ENCODE measurements around the gene DPEP3.
A peak's percentile ranks its signal among the peaks of the same experiment; 100 is the strongest.

The DPEP3 gene

DNA sequence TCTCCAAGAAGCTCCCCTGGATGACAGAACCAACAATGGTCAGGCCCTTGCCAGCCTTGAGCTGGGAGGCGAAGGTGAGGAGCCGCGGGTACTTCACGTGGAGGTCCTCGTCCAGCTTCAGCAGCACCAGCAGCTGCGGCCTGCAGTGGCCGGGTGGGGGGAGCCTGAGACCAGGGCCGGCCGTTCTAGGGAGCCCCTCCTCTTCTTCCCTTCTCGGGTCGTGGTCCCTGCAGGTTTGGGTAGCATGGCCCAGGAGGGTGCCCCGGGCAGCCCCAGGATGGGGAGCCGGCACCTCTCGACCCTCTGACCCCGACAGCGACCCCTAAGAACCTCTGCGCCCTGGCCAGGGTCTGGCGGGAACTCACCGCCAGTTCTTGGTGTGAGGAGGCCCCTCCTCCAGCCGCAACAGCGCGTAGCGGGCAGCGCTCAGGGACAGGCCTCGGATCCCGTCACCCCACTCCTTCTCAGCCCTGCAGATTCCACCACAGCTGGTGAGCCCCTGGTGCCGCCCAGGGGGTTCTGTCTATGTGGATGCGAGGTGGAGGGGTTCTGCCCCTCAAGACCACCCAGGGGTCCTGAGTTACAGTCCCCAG is 33.2 kb downstream of the DPEP3 start:
- Histone ChIP-seq H3K9me3 (ENCODE audit: low read length) (no peaks in the 10 kb centered on the region), H3K36me3 (ENCODE audit: insufficient read depth, low read length) (peaks cover 85% of the 10 kb centered on the region)

DNA sequence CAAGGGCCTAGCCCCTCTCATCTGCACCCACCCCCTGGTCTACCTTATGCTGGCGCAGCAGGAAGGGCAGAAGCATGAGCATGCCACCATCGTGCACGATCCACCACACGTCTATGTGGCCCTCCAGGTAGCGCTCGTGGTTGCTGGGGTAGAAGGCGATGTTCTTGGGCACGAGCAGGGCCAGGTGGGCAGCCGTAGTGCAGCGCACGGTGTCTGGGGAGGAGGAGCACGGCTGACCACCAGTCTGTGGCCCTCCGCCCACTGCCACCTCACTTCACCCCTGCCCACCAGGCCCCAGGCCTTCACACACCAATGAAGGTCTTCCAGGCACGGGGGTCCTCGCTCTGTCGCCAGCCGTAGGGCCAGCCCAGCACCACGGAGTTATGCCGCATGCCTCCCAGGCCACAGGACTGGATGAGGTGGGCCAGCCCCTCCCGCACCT is 34.1 kb downstream of the DPEP3 start:
- Histone ChIP-seq H3K27ac (ENCODE audit: low read depth, low read length) (no peak overlapping the region), H3K9me3 (ENCODE audit: low read length) (no peaks in the 10 kb centered on the region), H3K9ac (ENCODE audit: low read length) (no peak overlapping the region), H3K4me1 (ENCODE audit: insufficient read depth, low read length) (peaks cover 33% of the 10 kb centered on the region), H3K4me3 (ENCODE audit: low read depth in 1 of 2, low read length in 2 of 2) (no peak overlapping the region), H3K27me3 (ENCODE audit: control insufficient read depth in 1 of 2, insufficient read depth in 2 of 2, low read length in 2 of 2) (no peaks in the 10 kb centered on the region), H3K36me3 (ENCODE audit: insufficient read depth, low read length) (peaks cover 75% of the 10 kb centered on the region)

More for the DNA sequence above, 33.2 kb downstream of the DPEP3 start:
- no peak overlapping the region for H3K9ac ChIP-seq (ENCODE audit: low read length)
- H3K4me3 ChIP-seq (ENCODE audit: low read depth in 1 of 2, low read length in 2 of 2) = no peak overlapping the region
- no peak overlapping the region for H3K27ac ChIP-seq (ENCODE audit: low read depth, low read length)
- no peaks in the 10 kb centered on the region for H3K27me3 ChIP-seq (ENCODE audit: control insufficient read depth in 1 of 2, insufficient read depth in 2 of 2, low read length in 2 of 2)
- peaks cover 42% of the 10 kb centered on the region for H3K4me1 ChIP-seq (ENCODE audit: insufficient read depth, low read length)

DNA sequence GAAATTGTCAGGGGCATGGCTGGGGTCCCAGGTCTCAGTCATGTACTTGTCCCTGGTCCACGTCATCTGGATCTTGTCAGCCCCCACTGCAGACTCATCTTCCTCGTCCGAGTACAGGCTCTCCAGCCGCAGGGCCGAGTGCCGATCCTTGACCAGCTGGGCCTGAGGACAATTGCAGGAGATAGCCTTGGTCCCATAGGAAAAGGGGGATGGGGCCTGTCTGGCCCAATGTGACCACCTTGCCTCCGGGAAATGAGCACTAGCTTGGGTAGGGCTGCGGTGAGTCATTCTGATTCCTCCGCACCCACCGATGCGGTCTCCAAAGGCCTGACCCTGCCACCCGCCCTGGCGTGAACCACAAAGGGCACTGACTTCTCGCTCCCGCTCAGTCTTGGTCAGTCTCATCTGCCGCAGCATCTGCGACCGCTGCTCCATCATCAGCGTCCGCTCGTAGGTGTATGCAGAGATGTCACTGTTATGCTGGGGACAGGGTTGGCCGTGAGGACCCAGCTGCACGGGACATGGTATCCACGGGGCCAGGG is 34.8 kb downstream of the DPEP3 start:
- Histone ChIP-seq H3K9ac (ENCODE audit: low read length) (no peak overlapping the region), H3K27ac (ENCODE audit: low read depth, low read length) (no peak overlapping the region), H3K4me3 (ENCODE audit: low read depth in 1 of 2, low read length in 2 of 2) (no peak overlapping the region), H3K4me1 (ENCODE audit: insufficient read depth, low read length) (peaks cover 31% of the 10 kb centered on the region), H3K9me3 (ENCODE audit: low read length) (no peaks in the 10 kb centered on the region), H3K27me3 (ENCODE audit: control insufficient read depth in 1 of 2, insufficient read depth in 2 of 2, low read length in 2 of 2) (no peaks in the 10 kb centered on the region), H3K36me3 (ENCODE audit: insufficient read depth, low read length) (peaks cover 69% of the 10 kb centered on the region)

DNA sequence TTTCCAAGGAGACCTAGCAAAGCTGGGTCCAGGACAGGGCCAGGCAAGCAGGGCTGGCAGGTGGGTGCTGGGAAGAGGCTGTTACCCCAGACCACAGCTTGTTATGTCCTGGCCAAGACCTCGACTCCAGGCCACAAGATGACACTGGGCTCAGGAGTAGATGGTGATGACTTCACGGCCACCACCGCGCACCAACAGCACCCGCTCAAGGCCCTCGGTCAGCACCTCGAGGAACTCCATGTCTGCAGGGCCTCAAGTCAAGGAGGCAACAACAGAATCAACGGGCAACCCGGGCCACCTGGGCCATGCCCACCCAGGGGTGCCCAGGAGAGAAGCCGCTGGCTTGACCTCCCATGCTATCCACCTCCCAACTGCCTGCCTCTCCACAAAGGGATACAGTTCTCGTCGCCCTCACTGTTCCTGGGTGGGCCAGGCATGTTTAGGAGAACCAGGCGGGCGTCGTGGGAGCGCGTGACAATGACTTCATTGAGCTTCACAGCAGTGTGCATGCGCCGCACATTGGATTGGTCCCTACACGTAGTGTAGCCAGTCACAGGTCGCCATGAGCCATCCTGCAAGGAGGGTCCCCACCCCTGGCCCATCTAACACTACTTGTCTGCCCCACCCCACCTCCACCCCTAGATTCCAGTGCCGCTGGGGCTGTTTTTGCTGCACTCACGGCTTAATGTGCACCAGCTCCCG is 35.5 kb downstream of the DPEP3 start:
- Histone ChIP-seq H3K4me1 (ENCODE audit: insufficient read depth, low read length) (peaks cover 31% of the 10 kb centered on the region), H3K27me3 (ENCODE audit: control insufficient read depth in 1 of 2, insufficient read depth in 2 of 2, low read length in 2 of 2) (no peaks in the 10 kb centered on the region), H3K36me3 (ENCODE audit: insufficient read depth, low read length) (peaks cover 68% of the 10 kb centered on the region), H3K9ac (ENCODE audit: low read length) (peak overlapping the region; percentile 53), H3K4me3 (ENCODE audit: low read depth in 1 of 2, low read length in 2 of 2) (no peak overlapping the region), H3K27ac (ENCODE audit: low read depth, low read length) (peak overlapping the region; percentile 79), H3K9me3 (ENCODE audit: low read length) (no peaks in the 10 kb centered on the region)

DNA sequence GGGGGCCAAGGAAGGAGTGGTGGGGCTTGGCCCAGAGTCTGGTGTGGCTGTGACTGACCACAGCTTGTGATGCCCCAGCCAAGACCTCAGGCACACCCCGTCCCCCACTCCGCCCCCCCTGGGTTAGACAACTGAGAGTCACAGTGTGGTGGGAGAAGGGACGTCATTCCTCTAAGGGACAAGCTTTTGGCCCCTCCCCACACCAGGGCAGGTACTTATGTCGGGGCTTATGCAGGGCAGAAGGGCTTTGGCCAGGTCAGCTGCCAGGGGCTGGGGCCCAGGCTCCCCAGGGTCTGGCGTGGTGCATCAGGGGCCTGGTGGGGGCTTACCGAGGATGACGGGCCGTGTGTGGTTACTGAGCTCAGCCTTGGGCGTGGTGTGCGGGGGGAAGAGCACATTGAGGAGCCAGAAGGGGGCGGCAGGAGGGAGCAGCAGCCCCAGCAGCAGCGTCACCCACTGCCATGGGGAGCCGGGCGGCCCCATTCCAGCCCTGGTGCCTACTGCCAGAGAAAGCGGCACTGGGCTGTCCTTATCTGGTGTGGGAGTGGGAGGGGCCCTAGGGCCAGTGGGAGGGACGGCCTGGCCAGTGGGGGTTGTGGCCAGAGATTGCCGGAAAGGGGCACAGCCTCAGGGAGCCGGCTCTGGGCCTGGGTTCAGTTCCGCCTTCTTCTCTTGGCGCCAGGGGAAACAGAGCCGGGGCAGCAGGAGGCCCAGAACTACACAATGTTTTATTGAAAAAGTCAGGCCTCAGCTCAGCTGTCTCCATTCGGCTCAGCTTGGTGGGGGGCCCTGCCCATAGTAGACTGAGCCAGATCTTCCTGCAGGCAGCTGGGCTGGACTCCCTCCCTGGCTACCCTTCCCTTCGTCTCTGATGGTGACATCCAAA is 36.4 kb downstream of the DPEP3 start, which contains the start of gene LCAT:
Gene LCAT, minus strand, starts transcription at position 502 of the 886 bp plus-strand sequence. Its CDS starts 19 bp downstream, at position 483.
- peaks cover 31% of the 10 kb centered on the region for H3K4me1 ChIP-seq (ENCODE audit: insufficient read depth, low read length)

DNA sequence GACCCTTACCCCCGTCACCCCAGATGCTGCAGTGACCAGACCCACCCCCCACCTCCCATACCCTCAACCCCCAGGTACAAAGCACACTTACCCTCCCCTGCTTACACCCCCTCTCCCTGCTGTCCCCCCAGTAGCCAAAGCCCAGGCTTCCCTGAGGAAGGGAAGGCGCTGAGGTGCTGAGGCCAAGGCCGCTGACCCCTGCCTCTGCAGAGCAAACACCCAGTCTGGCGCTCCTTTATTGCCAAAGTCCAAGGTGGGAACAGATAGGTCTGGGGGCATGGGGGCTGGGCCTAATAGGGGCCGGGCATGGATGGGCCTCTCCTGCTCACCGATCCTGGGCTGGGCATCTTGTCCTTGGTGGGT is 37.1 kb downstream of the DPEP3 start:
- peak overlapping the region; percentile 79 for H3K27ac ChIP-seq (ENCODE audit: low read depth, low read length)
- H3K9me3 ChIP-seq (ENCODE audit: low read length) = no peaks in the 10 kb centered on the region
- peak overlapping the region; percentile 53 for H3K9ac ChIP-seq (ENCODE audit: low read length)
- H3K4me3 ChIP-seq (ENCODE audit: low read depth in 1 of 2, low read length in 2 of 2) = peak overlapping the region in 1 of 2 donors; percentile 4
- H3K27me3 ChIP-seq (ENCODE audit: control insufficient read depth in 1 of 2, insufficient read depth in 2 of 2, low read length in 2 of 2) = no peaks in the 10 kb centered on the region
- H3K4me1 ChIP-seq (ENCODE audit: insufficient read depth, low read length) = peaks cover 31% of the 10 kb centered on the region
- peaks cover 64% of the 10 kb centered on the region for H3K36me3 ChIP-seq (ENCODE audit: insufficient read depth, low read length)

More for the DNA sequence above, 36.4 kb downstream of the DPEP3 start, which contains the start of gene LCAT:
- no peaks in the 10 kb centered on the region for H3K9me3 ChIP-seq (ENCODE audit: low read length)
- peak within 1 kb of the TSS; percentile 79 for H3K27ac ChIP-seq (ENCODE audit: low read depth, low read length)
- no peaks in the 10 kb centered on the region for H3K27me3 ChIP-seq (ENCODE audit: control insufficient read depth in 1 of 2, insufficient read depth in 2 of 2, low read length in 2 of 2)
- H3K4me3 ChIP-seq (ENCODE audit: low read depth in 1 of 2, low read length in 2 of 2) = peak within 1 kb of the TSS in 1 of 2 donors; percentile 4
- H3K9ac ChIP-seq (ENCODE audit: low read length) = peak within 1 kb of the TSS; percentile 53
- peaks cover 69% of the 10 kb centered on the region for H3K36me3 ChIP-seq (ENCODE audit: insufficient read depth, low read length)

DNA sequence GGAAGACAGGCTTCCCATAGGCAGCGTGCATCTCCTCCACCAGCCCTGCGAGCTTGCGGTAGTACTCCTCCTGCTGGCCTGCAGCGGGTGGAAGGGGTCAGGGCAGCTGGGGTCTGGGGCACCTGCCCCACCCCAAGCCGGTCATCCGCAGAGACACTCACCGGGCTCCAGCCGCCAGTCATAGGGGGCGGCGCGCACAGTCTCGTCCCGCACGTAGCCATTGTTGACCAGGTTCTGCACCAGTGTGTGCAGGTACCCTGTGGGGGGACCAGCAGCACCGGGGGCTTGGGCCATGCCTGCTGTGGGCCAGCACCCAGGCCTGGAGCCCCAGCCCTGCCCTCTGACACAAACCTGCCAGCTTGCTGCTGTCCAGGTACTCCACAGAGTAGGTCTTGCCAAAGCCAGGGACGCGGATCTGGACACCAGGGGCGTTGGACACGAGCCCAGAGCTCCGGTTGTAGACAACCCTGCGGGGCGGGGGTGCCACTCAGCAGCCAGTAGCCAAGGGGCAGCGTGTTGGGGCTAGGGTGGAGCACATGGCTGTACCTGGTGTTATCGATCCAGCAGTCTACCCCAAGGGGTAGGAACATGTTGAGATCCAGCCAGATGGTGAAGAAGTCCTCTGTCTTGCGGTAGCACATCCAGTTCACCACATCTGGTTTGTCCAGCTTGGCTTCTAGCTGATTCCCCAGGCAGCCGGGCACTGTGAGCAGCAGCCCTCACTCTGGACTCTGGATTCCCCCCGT is 37.6 kb downstream of the DPEP3 start:
- H3K9ac ChIP-seq (ENCODE audit: low read length) = no peak overlapping the region
- no peak overlapping the region for H3K4me3 ChIP-seq (ENCODE audit: low read depth in 1 of 2, low read length in 2 of 2)
- H3K9me3 ChIP-seq (ENCODE audit: low read length) = no peaks in the 10 kb centered on the region
- H3K27ac ChIP-seq (ENCODE audit: low read depth, low read length) = peak overlapping the region; percentile 79
- peaks cover 31% of the 10 kb centered on the region for H3K4me1 ChIP-seq (ENCODE audit: insufficient read depth, low read length)
- peaks cover 58% of the 10 kb centered on the region for H3K36me3 ChIP-seq (ENCODE audit: insufficient read depth, low read length)
- H3K27me3 ChIP-seq (ENCODE audit: control insufficient read depth in 1 of 2, insufficient read depth in 2 of 2, low read length in 2 of 2) = no peaks in the 10 kb centered on the region

DNA sequence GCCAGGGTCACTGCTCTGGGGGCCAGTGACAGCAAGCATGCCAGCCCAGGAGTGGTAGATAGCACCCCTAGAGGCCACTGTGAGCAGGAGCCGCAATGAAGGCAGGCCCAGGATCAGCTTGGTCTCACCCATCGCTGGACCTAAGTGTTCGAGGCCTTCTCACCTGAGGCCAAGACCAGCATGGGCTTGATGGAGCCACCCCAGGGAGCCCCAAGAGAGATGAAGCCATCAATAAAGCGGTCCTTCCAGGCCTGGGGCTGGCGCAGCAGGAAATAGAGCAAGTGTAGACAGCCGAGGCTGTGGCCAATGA is 38.1 kb downstream of the DPEP3 start:
- Histone ChIP-seq H3K36me3 (ENCODE audit: insufficient read depth, low read length) (peaks cover 53% of the 10 kb centered on the region), H3K4me1 (ENCODE audit: insufficient read depth, low read length) (peaks cover 36% of the 10 kb centered on the region), H3K4me3 (ENCODE audit: low read depth in 1 of 2, low read length in 2 of 2) (no peak overlapping the region), H3K9ac (ENCODE audit: low read length) (no peak overlapping the region), H3K27ac (ENCODE audit: low read depth, low read length) (peak overlapping the region; percentile 7), H3K9me3 (ENCODE audit: low read length) (no peaks in the 10 kb centered on the region), H3K27me3 (ENCODE audit: control insufficient read depth in 1 of 2, insufficient read depth in 2 of 2, low read length in 2 of 2) (no peaks in the 10 kb centered on the region)

DNA sequence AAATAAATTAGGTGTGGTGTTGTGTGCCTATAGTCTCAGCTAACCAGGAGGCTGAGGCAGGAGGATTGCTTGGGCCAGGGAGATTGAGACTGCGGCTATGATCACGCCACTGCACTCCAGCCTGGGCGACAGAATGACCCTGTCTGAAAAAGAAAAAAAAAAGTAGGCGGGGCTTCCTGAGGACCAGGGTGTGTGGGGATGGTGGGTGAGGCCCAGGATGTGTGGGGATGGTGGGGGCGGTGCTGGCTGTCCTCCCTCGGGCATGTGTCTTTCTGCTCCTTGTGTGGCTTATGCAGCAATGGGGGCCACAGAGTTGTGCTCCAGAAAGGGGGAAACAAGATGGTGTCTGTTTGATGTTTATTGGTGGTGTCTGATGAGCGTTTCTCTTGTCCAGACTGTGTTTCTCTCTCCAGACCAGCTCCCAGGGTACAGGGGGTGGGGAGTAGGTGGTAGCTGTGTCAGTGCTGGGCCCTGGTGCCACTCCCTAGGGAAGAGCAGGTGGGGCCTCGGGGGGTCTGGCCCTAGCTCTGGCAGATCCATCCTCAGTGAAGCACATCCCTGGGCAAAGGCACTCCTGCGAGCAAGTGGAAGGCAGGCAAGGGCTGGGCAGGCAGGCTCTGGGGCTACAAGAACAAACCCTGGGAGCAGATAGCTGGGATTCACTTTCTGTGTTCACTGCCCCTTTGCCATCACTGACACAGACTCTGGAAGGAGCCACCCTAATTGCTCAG is 38.7 kb downstream of the DPEP3 start:
- H3K9me3 ChIP-seq (ENCODE audit: low read length) = no peaks in the 10 kb centered on the region
- peaks cover 40% of the 10 kb centered on the region for H3K4me1 ChIP-seq (ENCODE audit: insufficient read depth, low read length)
- H3K4me3 ChIP-seq (ENCODE audit: low read depth in 1 of 2, low read length in 2 of 2) = no peak overlapping the region
- no peaks in the 10 kb centered on the region for H3K27me3 ChIP-seq (ENCODE audit: control insufficient read depth in 1 of 2, insufficient read depth in 2 of 2, low read length in 2 of 2)
- H3K36me3 ChIP-seq (ENCODE audit: insufficient read depth, low read length) = peaks cover 48% of the 10 kb centered on the region
- no peak overlapping the region for H3K9ac ChIP-seq (ENCODE audit: low read length)
- peak overlapping the region; percentile 7 for H3K27ac ChIP-seq (ENCODE audit: low read depth, low read length)

DNA sequence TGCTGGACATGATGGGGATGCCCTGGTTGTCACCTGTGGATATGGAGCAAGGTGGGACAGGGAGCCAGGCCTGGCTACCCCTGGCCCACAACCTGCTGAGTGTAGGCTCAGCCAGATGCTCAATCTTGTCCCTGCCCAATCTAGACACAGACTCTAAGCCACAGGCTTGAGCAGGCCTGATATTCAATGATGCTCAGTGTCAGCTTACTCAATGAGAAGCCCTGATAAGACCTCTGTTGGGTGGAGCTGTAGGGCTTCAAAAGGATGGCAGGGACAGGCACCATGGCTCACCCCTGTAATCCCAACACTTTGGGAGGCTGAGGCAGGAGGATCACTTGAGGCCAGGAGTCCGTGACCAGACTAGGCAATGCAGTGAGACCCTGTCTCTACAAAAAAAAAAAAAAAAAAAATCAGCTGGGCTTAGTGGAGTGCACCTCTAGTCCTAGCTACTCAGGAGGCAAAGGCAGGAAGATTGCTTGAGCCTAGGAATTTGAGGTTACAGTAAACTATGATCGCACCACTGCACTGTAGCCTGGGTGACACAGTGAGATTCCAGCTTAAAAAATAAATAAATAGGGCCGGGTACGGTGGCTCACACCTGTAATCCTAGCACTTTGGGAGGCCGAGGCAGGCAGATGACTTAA is 39.7 kb downstream of the DPEP3 start:
- Histone ChIP-seq H3K27ac (ENCODE audit: low read depth, low read length) (no peak overlapping the region), H3K4me1 (ENCODE audit: insufficient read depth, low read length) (peaks cover 40% of the 10 kb centered on the region), H3K36me3 (ENCODE audit: insufficient read depth, low read length) (peaks cover 38% of the 10 kb centered on the region), H3K27me3 (ENCODE audit: control insufficient read depth in 1 of 2, insufficient read depth in 2 of 2, low read length in 2 of 2) (no peaks in the 10 kb centered on the region), H3K9me3 (ENCODE audit: low read length) (no peaks in the 10 kb centered on the region), H3K4me3 (ENCODE audit: low read depth in 1 of 2, low read length in 2 of 2) (no peak overlapping the region), H3K9ac (ENCODE audit: low read length) (no peak overlapping the region)
